ENCODE data around the gene GIPC1.
"Not testable (repeated sequence)": the region's sequence is repeated elsewhere in the genome, so short reads cannot be mapped to it uniquely, and the experiment has no call there.

Gene GIPC1

DNA sequence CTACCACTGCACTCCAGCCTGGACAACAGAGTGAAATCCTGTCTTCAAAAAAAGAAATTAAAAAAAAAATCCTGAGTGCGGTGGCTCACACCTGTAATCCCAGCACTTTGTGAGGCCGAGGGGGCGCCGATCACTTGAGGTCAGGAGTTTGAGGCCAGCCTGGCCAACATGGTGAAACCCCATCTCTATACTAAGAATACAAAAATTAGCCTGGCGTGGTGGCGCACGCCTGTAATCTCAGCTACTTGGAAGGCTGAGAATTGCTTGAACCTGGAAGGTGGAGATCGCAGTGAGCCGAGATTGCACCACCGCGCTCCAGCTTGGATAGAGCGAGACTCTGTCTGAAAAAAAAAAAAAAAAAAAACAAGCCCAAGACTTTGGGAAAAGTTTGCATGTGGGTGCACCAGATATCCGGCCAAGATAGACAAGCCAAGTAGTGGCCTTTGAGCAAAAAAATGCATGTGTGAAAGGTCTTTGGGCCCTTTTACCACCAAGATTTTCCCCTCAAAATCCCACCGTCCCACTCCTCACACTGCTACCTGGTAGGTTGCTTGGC is 16.6 kb upstream of the GIPC1 start:
- TF ChIP-seq, protein P1, sequence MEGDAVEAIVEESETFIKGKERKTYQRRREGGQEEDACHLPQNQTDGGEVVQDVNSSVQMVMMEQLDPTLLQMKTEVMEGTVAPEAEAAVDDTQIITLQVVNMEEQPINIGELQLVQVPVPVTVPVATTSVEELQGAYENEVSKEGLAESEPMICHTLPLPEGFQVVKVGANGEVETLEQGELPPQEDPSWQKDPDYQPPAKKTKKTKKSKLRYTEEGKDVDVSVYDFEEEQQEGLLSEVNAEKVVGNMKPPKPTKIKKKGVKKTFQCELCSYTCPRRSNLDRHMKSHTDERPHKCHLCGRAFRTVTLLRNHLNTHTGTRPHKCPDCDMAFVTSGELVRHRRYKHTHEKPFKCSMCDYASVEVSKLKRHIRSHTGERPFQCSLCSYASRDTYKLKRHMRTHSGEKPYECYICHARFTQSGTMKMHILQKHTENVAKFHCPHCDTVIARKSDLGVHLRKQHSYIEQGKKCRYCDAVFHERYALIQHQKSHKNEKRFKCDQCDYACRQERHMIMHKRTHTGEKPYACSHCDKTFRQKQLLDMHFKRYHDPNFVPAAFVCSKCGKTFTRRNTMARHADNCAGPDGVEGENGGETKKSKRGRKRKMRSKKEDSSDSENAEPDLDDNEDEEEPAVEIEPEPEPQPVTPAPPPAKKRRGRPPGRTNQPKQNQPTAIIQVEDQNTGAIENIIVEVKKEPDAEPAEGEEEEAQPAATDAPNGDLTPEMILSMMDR (conservative IDR thresholded peaks at IDR 0.05; ENCODE audit: low read depth, low read length): no peak
- no peak for DNase-seq (ENCODE audit: low read depth)
- no peak overlapping the region for H3K4me3 ChIP-seq (ENCODE audit: low read depth, low read length)

DNA sequence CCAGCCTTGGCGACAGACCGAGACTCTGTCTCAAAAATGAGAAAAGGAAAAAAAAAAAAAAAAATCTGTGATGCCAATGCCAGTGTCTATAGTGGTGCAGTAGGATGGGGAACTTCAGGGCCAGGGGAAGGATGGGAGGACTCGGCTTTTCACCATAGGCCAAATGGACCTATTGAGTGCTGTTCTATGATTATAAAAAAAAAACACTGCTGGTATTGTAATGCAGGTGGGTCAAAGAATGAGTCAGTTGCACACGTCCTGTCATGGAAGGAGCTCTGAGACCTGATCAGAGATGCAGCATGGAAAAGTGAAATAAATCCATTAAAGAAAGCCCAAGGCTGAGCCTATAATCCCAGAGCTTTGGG is 15.3 kb upstream of the GIPC1 start:
- TF ChIP-seq, protein P1 (conservative IDR thresholded peaks at IDR 0.05; ENCODE audit: low read depth, low read length): no peak
- no peak for DNase-seq (ENCODE audit: low read depth)
- H3K4me3 ChIP-seq (ENCODE audit: low read depth, low read length): no peak overlapping the region

DNA sequence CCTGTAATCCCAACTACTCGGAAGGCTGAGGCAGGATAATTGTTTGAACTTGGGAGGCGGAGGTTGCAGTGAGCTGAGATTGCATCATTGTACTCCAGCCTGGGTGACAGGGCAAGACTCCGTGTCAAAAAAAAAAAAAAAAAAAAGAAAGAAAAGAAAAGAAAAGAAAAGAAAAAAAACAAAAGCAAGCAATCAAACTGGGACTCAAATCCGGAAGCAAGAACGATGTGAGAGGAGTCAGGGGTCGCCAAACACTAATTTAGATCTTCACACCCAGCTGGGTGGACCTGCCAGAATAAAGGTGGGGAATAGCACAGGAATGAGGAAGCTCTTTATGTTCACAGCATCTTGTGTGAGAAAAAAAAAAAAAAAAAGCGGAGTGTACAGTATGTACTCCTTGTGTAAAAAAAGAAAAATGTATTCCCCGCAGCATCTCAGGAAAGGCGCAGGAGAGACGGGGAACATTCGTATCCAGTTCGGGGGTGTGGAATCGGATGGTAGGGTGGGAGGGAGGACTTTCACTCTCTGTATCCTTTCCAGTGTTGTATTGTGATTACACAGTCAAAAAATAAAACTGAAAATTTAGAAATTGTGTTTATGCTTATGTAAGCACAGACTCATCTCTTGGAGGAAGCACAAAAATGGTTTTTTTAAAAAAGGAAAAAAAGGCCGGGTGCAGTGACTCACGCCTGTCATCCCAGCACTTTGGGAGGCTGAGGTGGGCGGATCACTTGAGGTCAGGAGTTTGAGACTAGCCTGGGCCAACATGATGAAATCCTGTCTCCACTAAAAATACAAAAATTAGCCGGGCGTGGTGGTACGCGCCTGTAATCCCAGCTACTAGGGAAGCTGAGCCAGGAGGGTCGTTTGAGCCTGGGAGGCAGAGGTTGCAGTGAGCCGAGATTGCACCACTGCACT is 14.6 kb upstream of the GIPC1 start:
- peak overlapping the region; percentile 17 for H3K4me3 ChIP-seq (ENCODE audit: low read depth, low read length)
- DNase-seq (ENCODE audit: low read depth): peak; percentile 88
- TF ChIP-seq, protein P1 (conservative IDR thresholded peaks at IDR 0.05; ENCODE audit: low read depth, low read length): no peak

DNA sequence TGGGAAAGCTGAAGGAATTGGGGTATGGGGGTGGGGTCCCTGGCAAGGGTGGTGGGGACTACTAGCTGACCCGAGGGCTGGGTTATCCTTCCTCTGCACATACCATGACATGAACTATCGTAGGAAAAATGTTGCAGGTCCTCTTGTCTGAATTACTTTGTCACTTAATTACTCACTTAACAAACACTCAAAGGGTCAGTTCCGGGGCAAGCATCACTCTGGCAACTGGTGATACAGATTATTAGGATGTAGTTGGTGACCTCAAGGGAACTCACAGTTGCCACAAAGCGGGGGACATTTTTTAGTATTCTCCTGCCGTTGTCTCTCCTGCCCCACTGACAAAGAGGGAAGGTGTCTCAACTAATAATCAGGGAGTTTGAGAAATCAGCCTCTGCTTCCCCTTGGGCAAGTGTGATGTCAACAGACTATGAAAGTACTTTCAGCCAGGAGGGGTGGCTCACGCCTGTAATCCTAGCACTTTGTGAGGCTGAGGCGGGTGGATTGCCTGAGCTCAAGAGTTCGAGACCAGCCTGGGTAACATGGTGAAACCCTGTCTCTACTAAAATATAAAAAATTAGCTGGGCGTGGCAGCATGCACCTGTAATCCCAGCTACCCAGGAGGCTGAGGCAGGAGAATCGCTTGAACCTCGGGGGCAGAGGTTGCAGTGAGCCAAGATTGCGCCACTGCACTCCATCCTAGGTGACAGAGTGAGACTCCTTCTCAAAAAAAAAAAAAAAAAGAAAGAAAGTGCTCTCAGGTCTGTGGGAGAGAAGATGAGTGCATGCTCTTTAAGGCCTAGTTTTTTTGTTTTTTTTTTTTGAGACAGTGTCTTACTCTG is 12.0 kb upstream of the GIPC1 start:
- peak; percentile 63 for DNase-seq (ENCODE audit: low read depth)
- TF ChIP-seq, protein P1 (conservative IDR thresholded peaks at IDR 0.05; ENCODE audit: low read depth, low read length): no peak
- no peak overlapping the region for H3K4me3 ChIP-seq (ENCODE audit: low read depth, low read length)

DNA sequence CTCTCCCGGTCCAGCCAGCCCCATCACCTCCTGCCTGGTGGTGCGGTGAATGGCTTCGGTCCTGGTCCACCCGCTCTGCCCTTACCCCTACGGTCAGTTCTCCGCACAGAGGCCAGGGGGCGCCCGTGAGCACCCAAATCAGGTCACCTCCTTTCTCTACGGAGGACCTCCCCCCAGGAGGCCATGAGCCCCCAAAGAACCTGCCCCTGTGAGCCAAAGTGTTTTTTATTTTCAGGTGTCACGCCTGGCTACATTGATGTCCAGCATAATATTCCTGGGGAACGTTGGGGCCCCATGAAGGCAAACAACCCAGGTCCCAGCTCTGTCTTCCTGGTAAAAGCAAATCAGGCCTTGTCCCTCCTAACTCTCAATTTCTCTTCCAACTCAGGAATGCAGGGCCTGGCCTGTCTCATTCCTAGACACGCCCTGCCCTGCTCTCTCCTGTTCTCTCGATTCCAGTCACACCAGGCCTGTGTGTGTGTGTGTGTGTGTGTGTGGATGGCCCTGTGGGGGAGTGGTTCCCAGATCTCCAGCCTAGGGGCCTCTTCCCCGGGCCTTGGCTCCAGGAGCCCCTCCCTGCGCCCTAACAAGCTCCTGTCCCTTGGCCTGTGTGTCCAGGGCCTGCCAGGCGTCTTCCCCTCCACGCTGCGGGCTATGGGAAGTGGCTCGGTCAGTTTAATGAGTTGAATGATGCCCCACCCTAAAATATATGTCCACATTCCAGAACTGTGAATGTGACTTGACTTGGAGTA is 9.7 kb upstream of the GIPC1 start:
- H3K4me3 ChIP-seq (ENCODE audit: low read depth, low read length): no peak overlapping the region
- TF ChIP-seq, protein P1 (conservative IDR thresholded peaks at IDR 0.05; ENCODE audit: low read depth, low read length): peak; percentile 81
- peak; percentile 76 for DNase-seq (ENCODE audit: low read depth)

DNA sequence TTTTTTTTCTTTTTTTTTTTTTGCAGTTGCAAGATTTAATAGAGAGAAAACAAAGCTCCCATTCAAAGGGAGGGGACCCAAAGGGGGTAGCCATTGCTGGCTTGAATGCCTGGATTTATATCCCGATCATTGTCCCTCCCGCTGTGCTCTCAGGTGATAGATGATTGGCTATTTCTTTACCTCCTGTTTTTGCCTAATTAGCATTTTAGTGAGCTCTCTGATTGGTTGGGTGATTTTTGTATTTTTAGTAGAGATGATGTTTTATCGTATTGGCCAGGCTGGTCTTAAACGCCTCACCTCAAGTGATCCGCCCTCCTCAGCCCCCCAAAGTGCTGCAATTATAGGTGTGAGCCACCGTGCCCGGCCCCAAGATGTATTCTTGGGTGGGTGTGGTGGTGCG is 8.6 kb upstream of the GIPC1 start:
- H3K4me3 ChIP-seq (ENCODE audit: low read depth, low read length); DNase-seq (ENCODE audit: low read depth): not testable (repeated sequence)

Data from choroid plexus epithelial cell (primary cell).